NB4 (cell line): ENCODE measurements around the gene ADGRB3.

Source experiments
- MAX ChIP-seq: IDR thresholded peaks from 2 replicates; pipeline ENCODE4 v1.6.1; 2011; ENCODE audit warnings: low read depth, low read length
- MYC ChIP-seq: IDR thresholded peaks from 2 replicates; pipeline ENCODE4 v1.6.1; 2011; ENCODE audit warnings: low read depth, low read length
- POLR2A ChIP-seq: IDR thresholded peaks from 2 replicates; pipeline ENCODE4 v1.6.1; 2011; ENCODE audit warnings: mild to moderate bottlenecking; ENCODE audit not compliant: insufficient read length; ENCODE audit errors: extremely low read depth
- TF ChIP-seq, protein P1 (sequence below): IDR thresholded peaks from one replicate; pipeline ENCODE4 v1.5.1; 2012; ENCODE audit warnings: low read depth, low read length

- TF ChIP-seq, protein P1, sequence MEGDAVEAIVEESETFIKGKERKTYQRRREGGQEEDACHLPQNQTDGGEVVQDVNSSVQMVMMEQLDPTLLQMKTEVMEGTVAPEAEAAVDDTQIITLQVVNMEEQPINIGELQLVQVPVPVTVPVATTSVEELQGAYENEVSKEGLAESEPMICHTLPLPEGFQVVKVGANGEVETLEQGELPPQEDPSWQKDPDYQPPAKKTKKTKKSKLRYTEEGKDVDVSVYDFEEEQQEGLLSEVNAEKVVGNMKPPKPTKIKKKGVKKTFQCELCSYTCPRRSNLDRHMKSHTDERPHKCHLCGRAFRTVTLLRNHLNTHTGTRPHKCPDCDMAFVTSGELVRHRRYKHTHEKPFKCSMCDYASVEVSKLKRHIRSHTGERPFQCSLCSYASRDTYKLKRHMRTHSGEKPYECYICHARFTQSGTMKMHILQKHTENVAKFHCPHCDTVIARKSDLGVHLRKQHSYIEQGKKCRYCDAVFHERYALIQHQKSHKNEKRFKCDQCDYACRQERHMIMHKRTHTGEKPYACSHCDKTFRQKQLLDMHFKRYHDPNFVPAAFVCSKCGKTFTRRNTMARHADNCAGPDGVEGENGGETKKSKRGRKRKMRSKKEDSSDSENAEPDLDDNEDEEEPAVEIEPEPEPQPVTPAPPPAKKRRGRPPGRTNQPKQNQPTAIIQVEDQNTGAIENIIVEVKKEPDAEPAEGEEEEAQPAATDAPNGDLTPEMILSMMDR, result no peak
- no peak for TF ChIP-seq POLR2A
- no peak for TF ChIP-seq MAX
- no peak for TF ChIP-seq MYC
These were observed 241.9 kb downstream of the ADGRB3 start for GRCh38 chr6:68876792-68877493.
